ENCODE measurements around the gene KCNK1.
"Not testable (repeated sequence)": the region's sequence is repeated elsewhere in the genome, so short reads cannot be mapped to it uniquely, and the experiment has no call there.

The KCNK1 gene

DNA sequence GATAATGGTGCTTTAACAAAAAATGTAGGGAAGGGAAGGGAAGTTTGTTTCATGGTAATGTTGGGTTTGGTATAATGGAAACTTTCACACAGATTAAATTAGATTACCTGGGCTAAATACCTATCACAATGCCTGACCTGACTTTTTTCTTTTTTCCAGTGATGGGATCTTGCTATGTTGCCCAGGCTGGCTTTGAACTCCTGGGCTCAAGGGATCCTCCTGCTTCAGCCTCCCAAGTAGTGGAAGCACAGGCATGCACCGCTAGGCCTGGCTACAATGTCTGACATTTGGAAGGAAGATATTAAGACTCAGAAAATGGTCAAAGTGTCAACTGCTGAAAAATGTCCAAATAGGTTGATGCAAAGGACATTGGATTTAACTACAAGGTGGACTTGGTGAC is 67.4 kb downstream of the KCNK1 start:
- DNase-seq (ENCODE audit: low read depth) = no peak
- TF ChIP-seq, protein P1, sequence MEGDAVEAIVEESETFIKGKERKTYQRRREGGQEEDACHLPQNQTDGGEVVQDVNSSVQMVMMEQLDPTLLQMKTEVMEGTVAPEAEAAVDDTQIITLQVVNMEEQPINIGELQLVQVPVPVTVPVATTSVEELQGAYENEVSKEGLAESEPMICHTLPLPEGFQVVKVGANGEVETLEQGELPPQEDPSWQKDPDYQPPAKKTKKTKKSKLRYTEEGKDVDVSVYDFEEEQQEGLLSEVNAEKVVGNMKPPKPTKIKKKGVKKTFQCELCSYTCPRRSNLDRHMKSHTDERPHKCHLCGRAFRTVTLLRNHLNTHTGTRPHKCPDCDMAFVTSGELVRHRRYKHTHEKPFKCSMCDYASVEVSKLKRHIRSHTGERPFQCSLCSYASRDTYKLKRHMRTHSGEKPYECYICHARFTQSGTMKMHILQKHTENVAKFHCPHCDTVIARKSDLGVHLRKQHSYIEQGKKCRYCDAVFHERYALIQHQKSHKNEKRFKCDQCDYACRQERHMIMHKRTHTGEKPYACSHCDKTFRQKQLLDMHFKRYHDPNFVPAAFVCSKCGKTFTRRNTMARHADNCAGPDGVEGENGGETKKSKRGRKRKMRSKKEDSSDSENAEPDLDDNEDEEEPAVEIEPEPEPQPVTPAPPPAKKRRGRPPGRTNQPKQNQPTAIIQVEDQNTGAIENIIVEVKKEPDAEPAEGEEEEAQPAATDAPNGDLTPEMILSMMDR (conservative IDR thresholded peaks at IDR 0.05; ENCODE audit: control insufficient read depth, insufficient read depth, low read depth, low read length) = no peak
- no peak overlapping the region for H3K4me3 ChIP-seq (ENCODE audit: control insufficient read depth, low read depth, low read length)

DNA sequence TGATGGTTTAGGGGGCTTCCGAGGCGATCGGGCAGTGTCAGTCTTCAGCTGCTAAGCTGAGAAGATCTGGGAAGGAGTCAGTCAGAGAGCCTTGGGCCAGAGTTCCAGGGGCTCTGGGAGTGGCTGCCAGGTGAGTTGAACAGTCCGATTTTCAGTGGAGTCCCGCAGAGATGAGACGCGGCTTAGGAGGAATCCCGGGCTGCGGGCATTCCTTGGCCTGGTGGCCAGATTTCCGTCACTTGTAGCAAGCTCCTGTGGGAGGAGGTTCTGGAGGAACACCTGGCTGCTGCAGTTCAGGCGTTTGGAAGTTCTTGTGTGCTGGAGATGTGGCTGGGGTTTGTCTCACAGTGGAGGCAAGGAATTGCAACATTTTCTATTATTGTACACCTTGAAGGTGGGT is 72.7 kb downstream of the KCNK1 start:
- H3K4me3 ChIP-seq (ENCODE audit: control insufficient read depth, low read depth, low read length); DNase-seq (ENCODE audit: low read depth): not testable (repeated sequence)

DNA sequence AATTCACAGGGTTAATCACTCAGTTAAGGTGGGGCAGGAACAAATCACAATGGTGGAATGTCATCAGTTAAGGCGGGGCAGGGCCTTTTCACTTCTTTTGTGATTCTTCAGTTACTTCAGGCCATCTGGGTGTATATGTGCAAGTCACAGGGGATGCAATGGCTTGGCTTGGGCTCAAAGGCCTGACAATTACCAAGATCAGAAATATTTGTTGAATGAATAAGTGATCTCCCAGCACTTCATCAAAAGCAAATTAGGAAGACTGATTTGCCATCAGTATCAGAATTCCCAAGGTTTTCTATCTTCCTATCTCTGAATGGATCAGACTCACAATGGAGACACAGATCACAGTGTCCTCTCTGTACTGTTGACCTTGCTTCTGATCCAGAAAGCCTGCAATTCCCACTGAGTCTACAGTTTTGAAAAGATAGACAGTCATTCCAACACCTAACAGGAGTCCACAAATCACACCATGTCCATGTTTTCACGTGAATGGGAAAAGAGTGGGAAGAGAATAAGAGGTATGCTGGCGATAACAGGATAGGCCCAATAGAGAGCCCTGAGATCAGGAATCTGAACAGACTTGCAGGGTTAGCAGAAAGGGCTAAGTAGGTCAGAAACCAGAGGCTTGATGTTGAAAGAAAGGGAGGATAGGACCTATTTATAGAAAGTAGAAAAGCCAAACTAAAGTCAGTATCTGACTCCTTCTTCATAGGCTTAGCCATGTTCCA is 75.3 kb downstream of the KCNK1 start:
- TF ChIP-seq, protein P1 (conservative IDR thresholded peaks at IDR 0.05; ENCODE audit: control insufficient read depth, insufficient read depth, low read depth, low read length) = no peak
- H3K4me3 ChIP-seq (ENCODE audit: control insufficient read depth, low read depth, low read length) = no peak overlapping the region
- no peak for DNase-seq (ENCODE audit: low read depth)

DNA sequence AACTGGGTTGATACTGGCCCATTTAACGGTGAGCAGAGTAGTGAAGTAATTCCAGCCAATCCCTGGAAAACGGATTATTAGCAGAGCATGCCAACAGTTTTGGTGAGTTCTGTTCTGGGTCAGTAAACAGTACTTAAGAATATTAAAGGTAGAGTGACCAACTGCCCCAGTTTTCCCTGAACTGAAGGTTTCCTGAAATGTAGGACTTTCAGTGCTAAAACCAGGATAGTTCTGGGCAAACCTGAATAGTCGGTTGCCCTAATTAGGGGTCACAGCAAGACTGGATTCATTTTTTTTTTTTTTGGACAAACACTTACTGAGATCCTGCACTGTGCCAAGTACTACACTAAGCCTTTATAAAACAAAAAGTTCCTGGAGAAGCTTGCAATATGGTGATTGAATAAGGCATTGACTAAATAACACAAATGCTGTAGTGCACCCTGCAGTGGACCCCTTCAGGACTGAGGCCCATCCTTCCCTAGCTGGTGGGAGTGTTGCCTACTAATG is 75.9 kb downstream of the KCNK1 start:
- H3K4me3 ChIP-seq (ENCODE audit: control insufficient read depth, low read depth, low read length) = no peak overlapping the region
- TF ChIP-seq, protein P1 (conservative IDR thresholded peaks at IDR 0.05; ENCODE audit: control insufficient read depth, insufficient read depth, low read depth, low read length) = no peak

DNA sequence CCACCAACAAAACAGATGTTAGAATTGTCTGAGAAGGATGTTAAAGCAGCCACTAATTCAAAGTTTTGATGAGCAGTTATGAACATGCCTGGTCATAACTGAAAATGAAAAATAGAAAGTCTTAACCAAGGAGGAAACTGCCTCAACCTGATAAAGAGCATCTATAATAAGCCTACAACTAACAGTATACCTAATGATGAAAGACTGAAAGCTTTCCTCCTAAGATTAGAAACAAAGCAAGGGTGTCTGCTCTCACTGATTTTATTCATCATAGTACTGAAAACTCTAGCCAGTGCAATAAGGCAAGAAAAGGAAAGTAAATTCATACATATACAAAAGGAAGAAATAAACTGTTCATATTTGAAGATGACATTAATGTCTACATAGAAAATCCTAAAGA is 82.0 kb downstream of the KCNK1 start:
- TF ChIP-seq, protein P1 (conservative IDR thresholded peaks at IDR 0.05; ENCODE audit: control insufficient read depth, insufficient read depth, low read depth, low read length) = no peak
- no peak overlapping the region for H3K4me3 ChIP-seq (ENCODE audit: control insufficient read depth, low read depth, low read length)
- no peak for DNase-seq (ENCODE audit: low read depth)

More for the DNA sequence above, 75.9 kb downstream of the KCNK1 start:
- no peak for DNase-seq (ENCODE audit: low read depth)

DNA sequence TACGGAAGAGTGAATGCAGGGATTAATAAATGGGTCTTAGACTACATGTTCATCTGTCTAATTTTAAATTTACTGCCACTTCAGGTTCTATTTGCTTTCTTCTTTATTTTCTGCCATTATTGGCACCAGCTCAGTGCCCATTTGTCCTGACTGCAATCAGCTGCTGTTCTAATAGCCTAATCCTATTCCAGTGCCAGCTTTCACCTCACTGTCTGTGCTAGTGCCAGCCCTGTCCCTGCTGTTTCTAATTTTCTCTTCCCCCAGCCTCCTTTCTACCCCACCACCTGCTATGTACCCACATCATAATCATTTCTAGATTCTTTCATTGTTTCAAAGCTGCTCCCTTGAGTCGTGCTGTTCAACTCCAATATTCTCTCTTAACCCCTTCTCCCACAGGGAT is 86.4 kb downstream of the KCNK1 start:
- no peak for DNase-seq (ENCODE audit: low read depth)
- TF ChIP-seq, protein P1 (conservative IDR thresholded peaks at IDR 0.05; ENCODE audit: control insufficient read depth, insufficient read depth, low read depth, low read length) = no peak
- H3K4me3 ChIP-seq (ENCODE audit: control insufficient read depth, low read depth, low read length) = no peak overlapping the region

DNA sequence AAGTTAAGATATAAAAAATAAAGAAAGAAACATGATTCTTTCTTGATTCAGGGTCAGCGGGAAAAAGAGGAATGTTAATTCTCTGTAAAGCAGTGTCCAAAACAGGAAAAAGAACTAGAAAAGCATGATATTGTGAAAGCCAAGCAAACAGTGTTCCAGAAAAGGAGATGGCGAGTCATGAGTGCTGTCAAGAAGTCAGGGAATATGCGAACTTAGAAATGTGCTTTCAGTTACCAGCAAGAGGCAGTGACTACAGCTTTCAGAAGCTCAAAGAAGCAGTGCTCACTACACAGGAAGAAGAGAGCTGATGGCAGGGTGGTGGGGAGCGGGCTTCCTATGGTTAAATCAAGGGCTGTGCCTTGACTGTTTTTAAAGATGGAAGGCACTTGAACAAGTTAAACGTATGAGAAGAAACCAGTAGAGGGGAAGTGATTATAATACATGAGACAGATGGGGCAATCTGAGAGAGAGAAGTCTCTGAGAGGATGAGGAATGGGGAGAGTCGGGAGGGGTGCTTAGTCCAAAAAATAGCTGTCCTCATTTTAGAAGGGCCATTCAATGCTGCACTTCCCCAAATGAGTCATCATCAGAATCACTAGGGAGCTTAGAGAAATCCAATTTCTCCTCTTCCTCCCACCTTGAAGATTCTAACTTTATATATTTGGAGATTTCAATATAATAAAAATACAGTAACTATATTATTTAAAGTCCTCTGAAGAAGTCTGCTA is 90.4 kb downstream of the KCNK1 start:
- no peak overlapping the region for H3K4me3 ChIP-seq (ENCODE audit: control insufficient read depth, low read depth, low read length)
- TF ChIP-seq, protein P1 (conservative IDR thresholded peaks at IDR 0.05; ENCODE audit: control insufficient read depth, insufficient read depth, low read depth, low read length) = no peak
- DNase-seq (ENCODE audit: low read depth) = peak; percentile 28

All from fibroblast of mammary gland (primary cell).